ENCODE measurements around the gene KIF9. TPM values are rescaled to one million over a fixed set of nuclear protein-coding genes. Genes with fewer than 3 reads are reported as not detected.
"Not testable (repeated sequence)": the region's sequence is repeated elsewhere in the genome, so short reads cannot be mapped to it uniquely, and the experiment has no call there.

Gene KIF9
- total RNA-seq, 1 donor from 2014 or later = 7.5 TPM

GRCh38 chr3:47193871-47194859 lies 88.4 kb downstream of the KIF9 start:
- H3K4me1 ChIP-seq (ENCODE audit: insufficient read depth, low read length) = no peaks in the 10 kb centered on the region
- DNase-seq (ENCODE audit: low read depth) = peak; percentile 2
- no peaks in the 10 kb centered on the region for H3K4me1 Mint-ChIP-seq (ENCODE audit: low read depth, unreplicated experiment)
- H3K4me2 ChIP-seq (ENCODE audit: low read length) = no peak overlapping the region
- no peak overlapping the region for H3K27ac ChIP-seq (ENCODE audit: low read depth, low read length)
- FAIRE-seq = no peak
- H3K79me2 ChIP-seq (ENCODE audit: insufficient read depth, low read length) = no peaks in the 10 kb centered on the region
- peak overlapping the region; percentile 29 for H3K4me3 Mint-ChIP-seq (ENCODE audit: unreplicated experiment)
- no peak overlapping the region for H2AFZ ChIP-seq (ENCODE audit: low read depth, low read length)
- no peaks in the 10 kb centered on the region for H3K36me3 ChIP-seq (ENCODE audit: insufficient read depth, low read length)
- no peaks in the 10 kb centered on the region for H4K20me1 ChIP-seq (ENCODE audit: insufficient read depth, low read length)
- H3K9me3 ChIP-seq (ENCODE audit: insufficient read depth, low read depth, low read length) = no peaks in the 10 kb centered on the region
- no peaks in the 10 kb centered on the region for H3K27me3 Mint-ChIP-seq (ENCODE audit: low read depth, unreplicated experiment)
- H3K36me3 Mint-ChIP-seq (ENCODE audit: low read depth, unreplicated experiment) = peaks cover 7% of the 10 kb centered on the region
- no peak overlapping the region for H3K4me3 ChIP-seq (ENCODE audit: insufficient read depth, low read depth, low read length)
- no peaks in the 10 kb centered on the region for H3K27me3 ChIP-seq (ENCODE audit: insufficient read depth, low read length)
- no peaks in the 10 kb centered on the region for H3K9me3 Mint-ChIP-seq (ENCODE audit: unreplicated experiment)
- H3K27ac Mint-ChIP-seq (ENCODE audit: unreplicated experiment) = no peak overlapping the region
- TF ChIP-seq, protein P1, sequence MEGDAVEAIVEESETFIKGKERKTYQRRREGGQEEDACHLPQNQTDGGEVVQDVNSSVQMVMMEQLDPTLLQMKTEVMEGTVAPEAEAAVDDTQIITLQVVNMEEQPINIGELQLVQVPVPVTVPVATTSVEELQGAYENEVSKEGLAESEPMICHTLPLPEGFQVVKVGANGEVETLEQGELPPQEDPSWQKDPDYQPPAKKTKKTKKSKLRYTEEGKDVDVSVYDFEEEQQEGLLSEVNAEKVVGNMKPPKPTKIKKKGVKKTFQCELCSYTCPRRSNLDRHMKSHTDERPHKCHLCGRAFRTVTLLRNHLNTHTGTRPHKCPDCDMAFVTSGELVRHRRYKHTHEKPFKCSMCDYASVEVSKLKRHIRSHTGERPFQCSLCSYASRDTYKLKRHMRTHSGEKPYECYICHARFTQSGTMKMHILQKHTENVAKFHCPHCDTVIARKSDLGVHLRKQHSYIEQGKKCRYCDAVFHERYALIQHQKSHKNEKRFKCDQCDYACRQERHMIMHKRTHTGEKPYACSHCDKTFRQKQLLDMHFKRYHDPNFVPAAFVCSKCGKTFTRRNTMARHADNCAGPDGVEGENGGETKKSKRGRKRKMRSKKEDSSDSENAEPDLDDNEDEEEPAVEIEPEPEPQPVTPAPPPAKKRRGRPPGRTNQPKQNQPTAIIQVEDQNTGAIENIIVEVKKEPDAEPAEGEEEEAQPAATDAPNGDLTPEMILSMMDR (IDR thresholded peaks at IDR 0.05; ENCODE audit: insufficient read depth, low read depth, low read length) = no peak
- TF ChIP-seq EZH2 (IDR thresholded peaks at IDR 0.05; ENCODE audit: insufficient read depth, low read length) = no peak
- no peak overlapping the region for H3K9ac ChIP-seq (ENCODE audit: low read length)

DNA sequence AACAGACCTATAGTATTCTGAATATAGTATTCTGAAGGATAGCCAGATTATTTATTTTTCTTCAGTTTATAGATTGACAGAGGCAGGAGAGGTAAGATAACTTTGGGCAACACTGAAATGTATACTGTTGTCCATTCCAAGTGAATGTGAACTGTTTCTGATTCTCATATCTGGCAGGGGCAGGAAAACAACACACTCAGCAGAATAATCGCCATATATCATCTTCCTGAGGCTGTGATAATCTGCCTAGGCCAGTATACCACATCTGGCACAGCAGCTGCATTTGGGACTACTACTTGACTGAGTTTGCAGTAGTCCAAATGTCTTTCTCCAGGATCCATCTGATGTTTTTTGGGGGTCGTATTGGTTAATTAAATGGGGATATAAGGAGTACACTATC lies 96.3 kb downstream of the KIF9 start:
- H3K4me3 ChIP-seq (ENCODE audit: insufficient read depth, low read depth, low read length) = no peak overlapping the region
- no peak overlapping the region for H3K9ac ChIP-seq (ENCODE audit: low read length)
- H3K36me3 ChIP-seq (ENCODE audit: insufficient read depth, low read length) = no peaks in the 10 kb centered on the region
- H3K4me3 Mint-ChIP-seq (ENCODE audit: unreplicated experiment) = no peak overlapping the region
- H3K4me1 Mint-ChIP-seq (ENCODE audit: low read depth, unreplicated experiment) = no peaks in the 10 kb centered on the region
- no peaks in the 10 kb centered on the region for H4K20me1 ChIP-seq (ENCODE audit: insufficient read depth, low read length)
- H3K9me3 Mint-ChIP-seq (ENCODE audit: unreplicated experiment) = no peaks in the 10 kb centered on the region
- no peaks in the 10 kb centered on the region for H3K27me3 ChIP-seq (ENCODE audit: insufficient read depth, low read length)
- no peak overlapping the region for H3K27ac ChIP-seq (ENCODE audit: low read depth, low read length)
- DNase-seq (ENCODE audit: low read depth) (no peak), FAIRE-seq (no peak)
- H3K79me2 ChIP-seq (ENCODE audit: insufficient read depth, low read length) = no peaks in the 10 kb centered on the region
- H2AFZ ChIP-seq (ENCODE audit: low read depth, low read length) = no peak overlapping the region
- no peak overlapping the region for H3K27ac Mint-ChIP-seq (ENCODE audit: unreplicated experiment)
- no peaks in the 10 kb centered on the region for H3K9me3 ChIP-seq (ENCODE audit: insufficient read depth, low read depth, low read length)
- H3K4me1 ChIP-seq (ENCODE audit: insufficient read depth, low read length) = no peaks in the 10 kb centered on the region
- TF ChIP-seq, protein P1 (IDR thresholded peaks at IDR 0.05; ENCODE audit: insufficient read depth, low read depth, low read length) = no peak
- TF ChIP-seq EZH2 (IDR thresholded peaks at IDR 0.05; ENCODE audit: insufficient read depth, low read length) = no peak
- no peak overlapping the region for H3K4me2 ChIP-seq (ENCODE audit: low read length)
- H3K27me3 Mint-ChIP-seq (ENCODE audit: low read depth, unreplicated experiment) = no peaks in the 10 kb centered on the region
- H3K36me3 Mint-ChIP-seq (ENCODE audit: low read depth, unreplicated experiment) = peaks cover 5% of the 10 kb centered on the region

- H3K4me1 ChIP-seq (ENCODE audit: insufficient read depth, low read length); H3K9ac ChIP-seq (ENCODE audit: low read length); H3K9me3 Mint-ChIP-seq (ENCODE audit: unreplicated experiment); H3K4me1 Mint-ChIP-seq (ENCODE audit: low read depth, unreplicated experiment); H3K27me3 ChIP-seq (ENCODE audit: insufficient read depth, low read length); H3K27me3 Mint-ChIP-seq (ENCODE audit: low read depth, unreplicated experiment); DNase-seq (ENCODE audit: low read depth); H3K36me3 Mint-ChIP-seq (ENCODE audit: low read depth, unreplicated experiment); H3K4me2 ChIP-seq (ENCODE audit: low read length); H3K4me3 Mint-ChIP-seq (ENCODE audit: unreplicated experiment); H3K79me2 ChIP-seq (ENCODE audit: insufficient read depth, low read length); H3K27ac ChIP-seq (ENCODE audit: low read depth, low read length); H2AFZ ChIP-seq (ENCODE audit: low read depth, low read length); H3K27ac Mint-ChIP-seq (ENCODE audit: unreplicated experiment); FAIRE-seq; H3K36me3 ChIP-seq (ENCODE audit: insufficient read depth, low read length); H3K9me3 ChIP-seq (ENCODE audit: insufficient read depth, low read depth, low read length); H4K20me1 ChIP-seq (ENCODE audit: insufficient read depth, low read length); H3K4me3 ChIP-seq (ENCODE audit: insufficient read depth, low read depth, low read length): not testable (repeated sequence)
These were observed 100.9 kb downstream of the KIF9 start for GRCh38 chr3:47181685-47182084.

- not testable (repeated sequence) for H3K36me3 Mint-ChIP-seq (ENCODE audit: low read depth, unreplicated experiment)
These were observed 102.6 kb downstream of the KIF9 start for GRCh38 chr3:47180011-47180410.

More at GRCh38 chr3:47180011-47180410, 102.6 kb downstream of the KIF9 start:
- not testable (repeated sequence) for H2AFZ ChIP-seq (ENCODE audit: low read depth, low read length); FAIRE-seq; H4K20me1 ChIP-seq (ENCODE audit: insufficient read depth, low read length); H3K27ac Mint-ChIP-seq (ENCODE audit: unreplicated experiment); H3K9me3 ChIP-seq (ENCODE audit: insufficient read depth, low read depth, low read length); H3K79me2 ChIP-seq (ENCODE audit: insufficient read depth, low read length); H3K4me2 ChIP-seq (ENCODE audit: low read length); H3K27ac ChIP-seq (ENCODE audit: low read depth, low read length); H3K4me1 Mint-ChIP-seq (ENCODE audit: low read depth, unreplicated experiment); H3K9ac ChIP-seq (ENCODE audit: low read length); H3K4me1 ChIP-seq (ENCODE audit: insufficient read depth, low read length); H3K4me3 ChIP-seq (ENCODE audit: insufficient read depth, low read depth, low read length); H3K27me3 ChIP-seq (ENCODE audit: insufficient read depth, low read length); H3K9me3 Mint-ChIP-seq (ENCODE audit: unreplicated experiment); DNase-seq (ENCODE audit: low read depth); H3K27me3 Mint-ChIP-seq (ENCODE audit: low read depth, unreplicated experiment); H3K4me3 Mint-ChIP-seq (ENCODE audit: unreplicated experiment); H3K36me3 ChIP-seq (ENCODE audit: insufficient read depth, low read length)

Measured in astrocyte (in vitro differentiated cells and primary cell).